GM19238 (cell line): ENCODE measurements around the gene CSTA.

ENCODE experiments used
- DNase-seq: peaks from one replicate; pipeline ENCODE4 v3.0.0; 2011; ENCODE audit warnings: low spot score; ENCODE audit not compliant: insufficient read length

The CSTA gene

GRCh38 chr3:122324871-122325323 is at the start of gene CSTA:
Gene CSTA, plus strand, starts transcription at chr3:122325248. Its CDS starts 45 bp downstream, at chr3:122325293.
- DNase-seq = no peak

GRCh38 chr3:122281891-122282290 is 43.2 kb upstream of the CSTA start:
- no peak for DNase-seq

- DNase-seq = no peak
Observed at GRCh38 chr3:122283796-122284445, 41.1 kb upstream of the CSTA start.

- no peak for DNase-seq
Observed at GRCh38 chr3:122284486-122284885, 40.6 kb upstream of the CSTA start.

GRCh38 chr3:122294359-122294758 is 30.7 kb upstream of the CSTA start:
- DNase-seq = no peak

GRCh38 chr3:122295266-122296062 is 29.6 kb upstream of the CSTA start:
- no peak for DNase-seq

- DNase-seq = peak; percentile 25
Observed at GRCh38 chr3:122298239-122298638, 26.8 kb upstream of the CSTA start.

- DNase-seq = no peak
Observed at GRCh38 chr3:122299215-122299614, 25.8 kb upstream of the CSTA start.

- DNase-seq = no peak
Observed at GRCh38 chr3:122299872-122300460, 25.1 kb upstream of the CSTA start.

- DNase-seq = no peak
Observed at GRCh38 chr3:122301063-122301462, 24.0 kb upstream of the CSTA start.

GRCh38 chr3:122305818-122306621 is 19.0 kb upstream of the CSTA start:
- no peak for DNase-seq

- DNase-seq = no peak
Observed at GRCh38 chr3:122306622-122306953, 18.5 kb upstream of the CSTA start.

GRCh38 chr3:122307094-122307687 is 17.9 kb upstream of the CSTA start:
- DNase-seq = no peak

GRCh38 chr3:122307976-122308375 is 17.1 kb upstream of the CSTA start:
- DNase-seq = no peak

GRCh38 chr3:122310361-122310760 is 14.7 kb upstream of the CSTA start:
- no peak for DNase-seq

- DNase-seq = no peak
Observed at GRCh38 chr3:122312826-122313225, 12.2 kb upstream of the CSTA start.

GRCh38 chr3:122313281-122313680 is 11.8 kb upstream of the CSTA start:
- DNase-seq = no peak

- no peak for DNase-seq
Observed at GRCh38 chr3:122314228-122314876, 10.7 kb upstream of the CSTA start.

GRCh38 chr3:122315619-122316018 is 9.4 kb upstream of the CSTA start:
- DNase-seq = no peak

GRCh38 chr3:122316368-122316767 is 8.7 kb upstream of the CSTA start:
- DNase-seq = no peak

- no peak for DNase-seq
Observed at GRCh38 chr3:122318620-122319019, 6.4 kb upstream of the CSTA start.
